A172 (cell line): ENCODE data around the gene CLCN6. TPM values are rescaled to one million over a fixed set of nuclear protein-coding genes. Genes with fewer than 3 reads are reported as not detected.
A peak's percentile ranks its signal among the peaks of the same experiment; 100 is the strongest.

Source experiments
- DNase-seq: peaks from one replicate; pipeline ENCODE4 v3.0.0-alpha.2; 2015; ENCODE audit warnings: low spot score
- total RNA-seq: library from RNA; depleted of rRNA; stranded (reverse); fragments of >200 nt; shearing (Covaris generic); gene quantifications from 2 replicates; pipeline ENCODE4 v1.2.3, GENCODE V29; 2014

Gene CLCN6
- total RNA-seq, 1 experiment from 2014 or later: 1.3 TPM

DNA sequence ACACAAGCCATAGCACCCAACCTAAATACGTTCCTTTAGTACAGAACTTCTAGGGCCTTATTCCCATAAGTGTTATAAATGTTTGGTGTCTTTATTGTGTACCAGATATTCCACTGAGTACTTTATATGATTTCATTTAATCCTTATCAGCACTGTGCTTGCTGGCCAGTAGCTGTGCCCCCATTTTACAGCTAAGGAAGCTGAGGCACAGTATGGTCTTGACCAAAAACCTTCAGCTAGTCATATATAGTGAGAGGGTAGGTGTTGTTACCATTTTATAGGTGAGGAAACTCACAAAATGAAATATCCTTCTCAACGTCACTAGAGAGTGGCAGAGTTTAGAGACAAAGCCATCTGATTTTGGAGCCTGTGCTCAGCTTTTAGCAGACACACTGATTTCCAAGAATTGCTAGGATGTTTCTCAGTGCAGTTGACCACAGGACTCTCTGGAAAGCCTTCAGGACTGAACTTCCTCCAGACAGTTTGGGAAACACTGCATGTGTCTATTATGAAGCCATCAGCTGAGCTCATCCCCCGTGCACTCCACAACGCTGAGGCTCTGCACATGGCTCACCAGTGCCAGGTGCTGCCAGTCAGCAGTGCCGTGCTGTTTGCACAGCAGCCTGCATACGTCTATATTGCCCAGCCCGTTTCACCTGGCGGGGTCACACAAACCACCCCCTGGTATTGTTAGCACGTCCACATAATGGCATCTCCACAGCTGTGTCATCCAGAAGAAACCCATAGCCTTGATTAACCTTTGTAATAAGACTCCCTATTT lies 26.1 kb downstream of the CLCN6 start:
- DNase-seq: no peak

DNA sequence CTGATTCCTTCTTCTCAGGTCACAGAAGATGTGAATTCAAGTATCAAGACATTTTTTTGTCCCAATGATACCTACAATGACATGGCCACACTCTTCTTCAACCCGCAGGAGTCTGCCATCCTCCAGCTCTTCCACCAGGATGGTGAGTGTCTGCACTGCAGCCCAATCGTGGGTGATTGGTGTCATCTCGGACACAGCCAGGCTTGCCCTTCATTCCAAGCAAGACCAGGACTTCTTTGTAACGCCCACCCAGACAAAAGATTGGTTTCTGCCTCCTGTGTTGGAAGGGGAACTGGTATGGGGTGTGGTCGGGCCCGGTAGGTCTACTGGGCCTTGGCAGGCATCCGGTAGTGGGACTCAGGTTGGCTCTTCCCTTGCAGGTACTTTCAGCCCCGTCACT lies 27.5 kb downstream of the CLCN6 start:
- DNase-seq: no peak

DNA sequence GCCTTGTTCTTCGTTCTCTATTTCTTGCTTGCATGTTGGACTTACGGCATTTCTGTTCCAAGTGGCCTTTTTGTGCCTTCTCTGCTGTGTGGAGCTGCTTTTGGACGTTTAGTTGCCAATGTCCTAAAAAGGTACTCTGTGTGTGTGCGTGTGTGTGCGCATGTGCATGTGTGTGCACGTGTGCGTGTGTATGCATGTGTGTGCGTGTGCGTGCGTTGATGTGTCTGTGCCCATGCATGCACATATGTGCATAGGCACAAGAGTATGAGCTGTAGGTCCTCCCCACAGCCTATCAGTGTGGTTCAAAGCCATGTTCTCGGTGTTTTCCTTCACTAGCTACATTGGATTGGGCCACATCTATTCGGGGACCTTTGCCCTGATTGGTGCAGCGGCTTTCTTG lies 27.9 kb downstream of the CLCN6 start:
- no peak for DNase-seq

DNA sequence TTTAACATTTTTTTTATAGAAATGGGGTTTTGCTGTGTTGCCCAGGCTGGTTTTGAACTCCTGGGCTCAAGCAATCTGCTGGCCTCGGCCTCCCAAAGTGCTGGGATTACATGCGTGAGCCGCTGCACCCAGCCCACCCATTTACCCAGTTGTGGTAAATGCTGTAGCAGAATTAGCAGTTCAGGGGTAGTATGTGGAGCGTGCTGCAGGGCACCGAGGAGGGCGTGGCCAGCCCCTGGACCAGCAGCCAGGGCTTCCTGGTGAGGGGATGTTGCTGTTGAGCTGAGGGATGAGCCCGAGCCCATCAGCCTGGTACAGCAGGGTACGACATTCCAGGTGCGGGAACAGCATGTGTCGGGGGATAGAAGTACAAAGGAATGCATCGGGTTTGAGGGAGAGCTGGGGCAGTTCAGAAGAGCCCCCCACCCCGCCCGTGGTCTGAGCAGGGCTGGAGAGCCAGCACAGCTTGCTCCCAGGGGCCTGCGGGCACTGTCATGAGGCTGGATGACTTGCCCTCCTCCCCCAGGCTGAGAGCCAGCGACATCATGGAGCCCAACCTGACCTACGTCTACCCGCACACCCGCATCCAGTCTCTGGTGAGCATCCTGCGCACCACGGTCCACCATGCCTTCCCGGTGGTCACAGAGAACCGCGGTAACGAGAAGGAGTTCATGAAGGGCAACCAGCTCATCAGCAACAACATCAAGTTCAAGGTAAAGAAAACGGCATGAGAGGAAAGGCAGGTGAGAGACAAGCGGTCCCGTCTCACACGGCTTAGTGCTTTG lies 29.6 kb downstream of the CLCN6 start:
- no peak for DNase-seq

DNA sequence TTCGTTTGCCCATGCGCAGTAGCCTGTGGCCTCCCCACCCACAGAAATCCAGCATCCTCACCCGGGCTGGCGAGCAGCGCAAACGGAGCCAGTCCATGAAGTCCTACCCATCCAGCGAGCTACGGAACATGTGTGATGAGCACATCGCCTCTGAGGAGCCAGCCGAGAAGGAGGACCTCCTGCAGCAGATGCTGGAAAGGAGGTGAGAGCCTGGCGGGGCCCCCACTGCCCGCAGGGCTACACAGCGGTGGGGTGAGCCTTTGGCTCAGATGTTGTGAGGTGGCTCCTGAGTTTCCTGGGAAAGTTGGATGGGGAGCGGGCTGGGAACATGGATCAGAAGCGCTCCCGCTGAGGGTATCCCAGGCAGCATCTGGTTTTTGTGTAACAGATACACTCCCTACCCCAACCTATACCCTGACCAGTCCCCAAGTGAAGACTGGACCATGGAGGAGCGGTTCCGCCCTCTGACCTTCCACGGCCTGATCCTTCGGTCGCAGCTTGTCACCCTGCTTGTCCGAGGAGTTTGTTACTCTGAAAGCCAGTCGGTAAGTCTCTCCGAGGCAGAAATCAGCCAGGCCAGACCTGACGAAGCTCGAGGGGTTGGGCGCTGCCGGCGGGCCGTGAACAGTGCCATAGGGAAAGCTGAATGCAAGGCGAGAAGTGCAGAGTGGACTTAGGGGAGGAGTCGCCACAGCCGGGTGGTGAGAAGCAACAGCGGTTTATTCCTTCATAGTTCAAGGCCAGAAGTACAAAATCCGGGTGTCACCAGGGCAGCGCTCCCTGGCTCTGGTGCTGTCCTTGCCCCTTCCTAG lies 31.2 kb downstream of the CLCN6 start:
- DNase-seq: no peak

DNA sequence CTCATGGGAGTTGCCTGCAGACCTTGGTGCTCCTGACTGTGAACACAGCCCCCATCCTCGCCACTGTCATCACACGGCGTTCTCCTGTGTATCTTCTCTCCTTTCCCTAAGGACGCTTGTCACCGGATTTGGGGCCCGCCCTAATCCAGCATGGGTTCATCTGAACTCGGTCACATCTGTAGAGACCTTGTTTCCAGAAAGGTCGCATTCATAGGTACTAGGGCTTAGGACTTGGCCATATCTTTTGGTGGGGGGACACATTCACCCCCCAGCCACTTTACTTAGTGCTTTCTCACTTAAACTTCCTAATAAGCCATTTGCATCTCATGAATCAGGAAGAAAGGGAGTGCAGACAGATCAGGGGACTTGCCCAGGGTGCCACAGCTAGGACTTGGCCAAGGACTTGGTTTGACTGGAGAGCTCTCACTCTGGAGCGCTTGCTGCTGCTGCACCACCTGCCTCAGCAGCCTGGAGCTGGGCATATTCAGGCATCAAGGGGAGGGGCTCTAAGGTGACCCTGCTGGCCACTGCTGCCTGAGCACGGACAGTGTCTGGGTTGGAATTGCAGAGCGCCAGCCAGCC lies 31.9 kb downstream of the CLCN6 start:
- DNase-seq: no peak

DNA sequence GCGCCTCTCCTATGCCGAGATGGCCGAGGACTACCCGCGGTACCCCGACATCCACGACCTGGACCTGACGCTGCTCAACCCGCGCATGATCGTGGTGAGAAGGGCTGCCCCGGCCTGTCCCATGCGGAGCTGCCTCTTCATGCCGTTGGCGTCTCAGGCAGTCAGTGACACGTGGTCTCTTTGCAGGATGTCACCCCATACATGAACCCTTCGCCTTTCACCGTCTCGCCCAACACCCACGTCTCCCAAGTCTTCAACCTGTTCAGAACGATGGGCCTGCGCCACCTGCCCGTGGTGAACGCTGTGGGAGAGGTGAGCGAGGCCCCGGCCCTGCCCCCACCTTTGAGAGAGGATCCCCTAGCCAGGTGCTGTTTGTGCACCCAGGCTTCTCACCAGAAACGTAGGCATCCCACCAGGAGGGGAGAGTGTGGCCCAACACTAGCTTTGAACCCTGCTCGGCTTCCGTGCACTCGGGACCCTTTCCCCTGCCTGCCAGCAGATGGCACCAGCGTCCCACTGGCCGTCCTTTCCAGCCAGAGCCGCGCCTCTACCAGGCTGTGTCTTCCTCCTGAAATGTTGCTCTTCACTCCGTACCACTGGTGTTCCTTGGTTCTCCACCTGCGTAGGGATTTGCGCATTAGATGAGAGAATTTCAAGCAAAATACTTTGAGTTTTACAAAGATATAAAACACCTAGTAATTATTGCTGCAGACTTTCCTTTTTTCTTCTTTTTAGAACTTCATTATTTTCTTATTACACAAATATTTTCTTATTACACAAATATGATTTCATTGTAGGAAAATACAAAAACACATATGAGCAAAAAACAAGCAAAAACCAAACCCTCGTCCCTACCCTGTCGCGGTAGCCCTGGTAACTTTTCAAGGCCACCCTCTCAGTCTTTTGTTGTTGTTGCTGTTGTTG lies 32.6 kb downstream of the CLCN6 start:
- DNase-seq: peak; percentile 26

DNA sequence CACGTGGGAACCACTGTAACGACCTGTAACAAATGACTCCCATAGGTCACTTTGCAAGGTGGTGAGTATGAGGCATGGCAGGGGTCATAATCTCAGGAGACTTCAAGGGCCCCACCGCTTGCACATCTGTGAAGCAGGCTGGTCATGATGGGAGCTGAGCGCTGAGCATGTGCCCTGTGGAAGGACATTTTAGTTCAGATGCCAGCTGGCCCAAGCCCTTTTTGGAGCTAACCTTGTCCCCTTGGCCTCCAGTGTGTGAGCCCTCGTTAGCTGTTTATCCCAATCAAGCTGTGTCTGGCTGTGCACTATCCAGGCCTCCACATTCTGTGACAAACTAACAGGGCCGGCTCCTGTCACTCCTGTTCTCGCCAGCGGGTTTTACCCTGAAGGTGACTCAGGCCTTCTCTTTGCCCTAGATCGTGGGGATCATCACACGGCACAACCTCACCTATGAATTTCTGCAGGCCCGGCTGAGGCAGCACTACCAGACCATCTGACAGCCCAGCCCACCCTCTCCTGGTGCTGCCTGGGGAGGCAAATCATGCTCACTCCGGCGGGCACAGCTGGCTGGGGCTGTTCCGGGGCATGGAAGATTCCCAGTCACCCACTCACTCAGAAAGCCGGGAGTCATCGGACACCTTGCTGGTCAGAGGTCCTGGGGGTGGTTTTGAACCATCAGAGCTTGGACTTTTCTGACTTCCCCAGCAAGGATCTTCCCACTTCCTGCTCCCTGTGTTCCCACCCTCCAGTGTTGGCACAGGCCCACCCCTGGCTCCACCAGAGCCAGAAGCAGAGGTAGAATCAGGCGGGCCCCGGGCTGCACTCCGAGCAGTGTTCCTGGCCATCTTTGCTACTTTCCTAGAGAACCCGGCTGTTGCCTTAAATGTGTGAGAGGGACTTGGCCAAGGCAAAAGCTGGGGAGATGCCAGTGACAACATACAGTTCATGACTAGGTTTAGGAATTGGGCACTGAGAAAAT lies 34.0 kb downstream of the CLCN6 start:
- DNase-seq: no peak

DNA sequence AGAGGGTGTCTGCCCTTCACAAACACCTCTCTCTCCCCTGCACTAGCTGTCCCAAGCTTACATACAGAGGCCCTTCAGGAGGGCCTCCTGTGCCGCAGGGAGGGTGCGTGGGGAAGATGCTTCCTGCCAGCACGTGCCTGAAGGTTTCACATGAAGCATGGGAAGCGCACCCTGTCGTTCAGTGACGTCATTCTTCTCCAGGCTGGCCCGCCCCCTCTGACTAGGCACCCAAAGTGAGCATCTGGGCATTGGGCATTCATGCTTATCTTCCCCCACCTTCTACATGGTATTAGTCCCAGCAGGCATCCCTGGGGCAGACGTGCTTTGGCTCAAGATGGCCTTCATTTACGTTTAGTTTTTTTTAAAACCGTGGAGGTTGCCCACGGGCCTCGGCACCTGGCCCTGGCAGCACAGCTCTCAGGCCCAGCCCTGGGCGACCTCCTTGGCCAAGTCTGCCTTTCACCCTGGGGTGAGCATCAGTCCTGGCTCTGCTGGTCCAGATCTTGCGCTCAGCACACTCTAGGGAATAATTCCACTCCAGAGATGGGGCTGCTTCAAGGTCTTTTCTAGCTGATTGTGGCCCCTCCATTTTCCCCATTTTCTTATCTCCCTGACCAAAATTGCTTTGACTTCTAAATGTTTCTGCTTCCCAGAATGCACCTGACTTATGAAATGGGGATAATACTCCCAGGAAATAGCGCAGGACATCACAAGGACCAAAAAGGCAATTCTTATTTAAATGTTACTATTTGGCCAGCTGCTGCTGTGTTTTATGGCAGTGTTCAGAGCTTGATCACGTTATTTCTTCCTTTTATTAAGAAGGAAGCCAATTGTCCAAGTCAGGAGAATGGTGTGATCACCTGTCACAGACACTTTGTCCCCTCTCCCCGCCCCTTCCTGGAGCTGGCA lies 35.5 kb downstream of the CLCN6 start:
- DNase-seq: no peak

DNA sequence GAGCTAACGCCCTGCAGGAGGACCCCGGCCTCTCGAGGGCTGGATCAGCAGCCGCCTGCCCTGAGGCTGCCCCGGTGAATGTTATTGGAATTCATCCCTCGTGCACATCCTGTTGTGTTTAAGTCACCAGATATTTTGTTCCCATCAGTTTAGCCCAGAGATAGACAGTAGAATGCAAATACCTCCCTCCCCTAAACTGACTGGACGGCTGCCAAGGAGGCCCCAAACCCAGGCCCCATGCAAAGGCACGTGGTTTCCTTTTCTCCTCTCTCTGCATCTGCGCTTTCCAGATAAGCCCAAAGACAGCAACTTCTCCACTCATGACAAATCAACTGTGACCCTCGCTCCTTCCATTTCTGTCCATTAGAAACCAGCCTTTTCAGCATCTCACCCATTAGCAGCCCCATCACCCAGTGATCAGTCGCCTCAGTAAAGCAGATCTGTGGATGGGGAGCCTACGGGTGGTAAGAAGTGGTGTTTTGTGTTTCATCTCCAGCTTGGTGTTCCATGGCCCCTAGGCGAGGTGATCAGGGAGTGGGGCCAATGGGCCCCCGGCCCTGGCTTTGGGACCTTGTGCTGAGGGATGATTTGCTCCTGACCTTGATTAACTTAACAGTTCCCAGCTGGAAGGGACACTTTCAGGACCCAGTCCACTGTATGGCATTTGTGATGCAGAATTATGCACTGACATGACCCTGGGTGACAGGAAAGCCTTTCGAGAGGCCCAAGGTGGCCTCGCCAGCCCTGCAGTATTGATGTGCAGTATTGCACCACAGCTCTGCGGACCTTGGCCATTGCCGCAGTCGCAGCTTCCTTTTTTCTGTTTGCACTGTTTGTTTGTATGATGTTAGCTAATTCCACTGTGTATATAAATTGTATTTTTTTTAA lies 36.4 kb downstream of the CLCN6 start:
- DNase-seq: no peak

DNA sequence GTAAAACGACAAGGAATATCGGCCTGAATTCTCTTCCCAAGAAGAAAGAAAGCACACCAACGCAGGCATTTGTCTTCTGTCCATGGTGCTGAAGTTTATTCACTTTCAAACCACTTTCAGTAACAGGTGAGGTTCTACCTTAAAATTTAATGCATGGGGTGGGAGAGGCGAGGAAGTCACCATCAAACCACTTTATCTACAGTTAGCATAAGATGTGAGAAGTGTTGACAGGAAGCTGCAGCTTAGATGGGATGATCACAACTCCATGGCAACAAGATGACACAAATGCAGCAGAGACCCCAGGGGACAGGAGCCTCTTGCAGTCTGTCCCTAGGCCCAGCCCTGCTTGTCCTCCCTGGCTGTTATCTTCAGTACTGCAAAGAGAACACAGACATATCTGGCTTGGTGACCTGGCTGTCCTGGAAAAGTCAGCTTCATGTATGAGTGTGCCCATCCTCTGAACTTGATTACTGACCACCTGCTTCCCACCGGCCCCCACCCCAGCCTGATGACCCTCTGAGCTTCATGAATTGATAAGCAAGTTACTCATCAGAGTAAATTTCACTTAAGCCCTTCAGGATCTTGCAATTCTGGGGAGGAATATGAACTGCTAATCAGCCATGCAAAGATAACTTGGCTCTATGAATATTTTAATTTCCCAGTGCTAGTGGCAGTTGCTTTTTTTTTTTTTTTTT lies 39.8 kb downstream of the CLCN6 start:
- no peak for DNase-seq

DNA sequence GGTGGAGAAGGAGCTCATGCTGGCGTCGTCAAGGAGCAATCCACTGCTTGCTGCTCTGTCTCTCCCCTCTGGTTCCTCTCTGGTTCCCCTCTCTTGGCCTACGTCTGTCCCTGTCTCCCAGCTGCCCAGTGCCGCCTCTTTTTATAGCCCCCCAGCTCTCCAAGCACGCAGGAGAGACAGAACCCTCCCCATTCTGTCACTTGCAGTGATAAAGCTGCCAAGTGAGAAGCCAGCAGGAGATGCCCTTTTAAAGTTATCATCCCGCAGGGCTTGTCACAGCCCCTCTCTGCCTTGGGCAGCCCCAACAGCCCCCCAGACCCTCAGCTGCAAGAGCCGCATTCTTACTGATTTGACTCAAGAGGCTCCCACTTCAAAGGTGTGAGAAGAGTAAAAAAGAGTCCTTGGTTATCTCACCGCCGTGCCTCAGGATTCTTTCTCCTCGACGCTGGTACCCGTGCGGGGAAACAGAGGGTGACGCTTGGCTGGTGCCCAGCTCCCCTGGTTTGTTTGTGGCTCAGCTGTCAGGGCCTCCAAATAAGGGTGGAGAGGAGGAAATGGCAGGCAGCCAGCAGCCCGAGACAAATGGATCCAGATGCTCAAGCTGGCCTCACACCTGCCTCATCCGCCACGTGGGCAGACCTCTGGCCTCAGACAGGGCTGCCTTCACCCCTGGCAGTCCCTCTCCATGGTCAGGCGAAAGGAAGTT lies 41.8 kb downstream of the CLCN6 start, which contains the start of gene NPPA:
TSS of gene NPPA (minus strand) at position 117 of the 706 bp plus-strand sequence. CDS start at position 18, 99 bp downstream.
- no peak for DNase-seq

DNA sequence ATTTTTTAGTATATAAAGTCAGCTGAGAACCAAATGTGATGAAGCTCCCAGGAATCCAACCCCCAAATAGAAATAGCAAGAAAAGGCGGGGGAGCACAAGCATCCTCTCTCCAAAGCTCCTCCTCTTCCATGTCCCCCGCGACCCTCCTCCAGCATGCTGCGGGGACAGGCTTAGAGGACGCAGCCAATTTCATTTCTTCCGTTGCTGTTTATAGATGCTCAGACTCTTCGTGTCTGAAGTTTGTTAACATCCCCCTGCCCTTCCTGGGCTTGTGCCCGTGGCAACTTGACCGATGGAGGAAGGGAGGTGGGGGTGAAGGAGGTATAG lies 42.3 kb downstream of the CLCN6 start:
- DNase-seq: no peak

DNA sequence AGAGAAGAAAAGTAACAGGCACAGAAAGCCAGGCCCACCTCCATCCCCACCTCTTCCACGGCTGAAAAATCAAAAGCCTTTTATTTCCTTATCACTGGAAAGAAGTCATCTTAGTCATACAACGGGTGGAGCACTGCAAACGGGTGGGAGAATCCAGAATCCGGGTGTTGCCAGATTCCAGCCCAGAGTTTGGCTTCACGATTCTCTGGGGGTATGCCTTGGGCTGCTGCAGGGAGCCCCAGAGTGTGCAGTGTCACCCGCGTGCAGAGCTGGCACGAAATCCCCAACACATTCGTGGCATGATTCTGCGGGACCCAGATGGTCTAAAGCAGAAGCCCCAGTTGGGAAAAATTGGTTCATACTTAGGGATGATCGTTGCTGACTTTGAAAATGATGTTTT lies 44.2 kb downstream of the CLCN6 start:
- no peak for DNase-seq

DNA sequence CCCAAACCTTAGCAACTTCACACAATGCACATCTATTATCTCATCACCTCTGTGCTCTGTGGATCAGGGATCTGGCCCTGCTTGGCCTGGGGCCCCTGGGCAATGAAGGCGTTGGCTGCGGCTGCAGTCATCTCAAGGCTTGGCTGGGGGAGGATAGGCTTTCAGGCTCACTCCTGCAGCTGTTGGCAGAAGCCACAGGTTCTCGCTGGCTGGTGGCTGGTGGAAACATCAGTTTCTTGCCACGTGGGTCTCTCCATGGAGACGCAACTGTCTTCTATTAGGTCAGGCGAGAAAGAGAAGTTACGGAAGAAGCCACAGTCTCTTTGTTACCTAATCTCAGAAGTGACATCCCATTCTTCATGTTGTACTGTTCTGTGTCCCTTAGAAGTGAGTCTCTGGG lies 45.2 kb downstream of the CLCN6 start:
- DNase-seq: no peak

DNA sequence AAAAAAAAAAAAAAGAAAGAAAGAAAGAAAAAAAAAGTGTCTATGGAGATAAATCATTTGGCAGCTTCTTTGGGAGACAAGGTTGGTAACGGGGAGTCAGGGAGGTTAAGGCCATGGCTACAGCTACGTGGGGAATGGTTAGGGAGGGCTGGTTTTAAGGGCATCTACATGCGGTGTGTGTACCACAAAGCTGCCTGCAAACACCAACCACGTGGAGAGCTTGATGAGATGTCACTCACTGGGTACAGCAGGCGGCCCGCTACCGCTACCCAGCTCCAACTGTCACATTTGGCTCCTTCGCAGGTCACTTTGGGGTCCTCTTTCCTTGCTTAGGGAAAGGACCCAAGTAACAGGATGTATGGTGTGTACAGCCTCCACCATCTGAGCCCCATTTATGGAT lies 48.5 kb downstream of the CLCN6 start:
- no peak for DNase-seq
